Measurements from ENCODE around the gene BCL2L2. TPM values are rescaled to one million over a fixed set of nuclear protein-coding genes. Genes with fewer than 3 reads are reported as not detected.
"Not testable (repeated sequence)": the region's sequence is repeated elsewhere in the genome, so short reads cannot be mapped to it uniquely, and the experiment has no call there.

Gene BCL2L2
- total RNA-seq, 1 donor from 2014 or later = 23.7 TPM

DNA sequence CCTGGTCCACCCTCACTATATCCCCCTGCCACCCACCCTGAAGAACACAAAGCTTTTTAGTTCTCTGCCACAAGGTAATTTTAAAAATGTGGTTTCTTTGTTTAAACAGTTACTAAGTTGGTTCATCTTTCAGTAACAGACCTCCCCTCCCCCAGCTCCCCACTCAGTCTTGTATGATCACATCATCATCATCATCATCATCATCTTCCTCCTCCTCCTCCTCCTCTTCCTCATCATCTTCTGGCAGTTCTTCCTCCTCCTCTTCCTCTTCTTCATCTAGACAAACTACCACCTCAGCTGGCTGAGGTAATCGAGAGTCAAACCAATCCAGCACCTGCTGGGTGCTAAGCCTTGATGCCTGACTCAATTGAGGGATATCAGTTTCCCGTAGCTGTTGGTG is 31.2 kb upstream of the BCL2L2 start:
- H3K27ac Mint-ChIP-seq = no peak overlapping the region
- no peaks in the 10 kb centered on the region for H3K9me3 Mint-ChIP-seq (ENCODE audit: low read depth)
- no peak for DNase-seq (ENCODE audit: low spot score, unreplicated experiment)
- no peak for TF ChIP-seq CTCF (IDR thresholded peaks at IDR 0.05; ENCODE audit: unreplicated experiment)
- H3K4me1 Mint-ChIP-seq (ENCODE audit: low read depth) = peaks cover 8% of the 10 kb centered on the region
- H3K27me3 Mint-ChIP-seq = no peaks in the 10 kb centered on the region
- peaks cover 22% of the 10 kb centered on the region for H3K36me3 Mint-ChIP-seq (ENCODE audit: insufficient read depth)
- H3K4me3 Mint-ChIP-seq (ENCODE audit: low read depth) = no peak overlapping the region

GRCh38 chr14:23277189-23277588 is 29.4 kb upstream of the BCL2L2 start:
- DNase-seq (ENCODE audit: low spot score, unreplicated experiment) = no peak
- Mint-ChIP-seq H3K9me3 (ENCODE audit: low read depth) (no peaks in the 10 kb centered on the region), H3K27me3 (no peaks in the 10 kb centered on the region), H3K36me3 (ENCODE audit: insufficient read depth) (peaks cover 22% of the 10 kb centered on the region), H3K4me3 (ENCODE audit: low read depth) (no peak overlapping the region), H3K27ac (no peak overlapping the region), H3K4me1 (ENCODE audit: low read depth) (peaks cover 8% of the 10 kb centered on the region)
- TF ChIP-seq CTCF (IDR thresholded peaks at IDR 0.05; ENCODE audit: unreplicated experiment) = no peak

- H3K9me3 Mint-ChIP-seq (ENCODE audit: low read depth); DNase-seq (ENCODE audit: low spot score, unreplicated experiment); H3K4me3 Mint-ChIP-seq (ENCODE audit: low read depth); H3K27me3 Mint-ChIP-seq; H3K4me1 Mint-ChIP-seq (ENCODE audit: low read depth); H3K27ac Mint-ChIP-seq: not testable (repeated sequence)
- peaks cover 22% of the 10 kb centered on the region for H3K36me3 Mint-ChIP-seq (ENCODE audit: insufficient read depth)
These were observed 28.7 kb upstream of the BCL2L2 start for GRCh38 chr14:23277928-23278327.

DNA sequence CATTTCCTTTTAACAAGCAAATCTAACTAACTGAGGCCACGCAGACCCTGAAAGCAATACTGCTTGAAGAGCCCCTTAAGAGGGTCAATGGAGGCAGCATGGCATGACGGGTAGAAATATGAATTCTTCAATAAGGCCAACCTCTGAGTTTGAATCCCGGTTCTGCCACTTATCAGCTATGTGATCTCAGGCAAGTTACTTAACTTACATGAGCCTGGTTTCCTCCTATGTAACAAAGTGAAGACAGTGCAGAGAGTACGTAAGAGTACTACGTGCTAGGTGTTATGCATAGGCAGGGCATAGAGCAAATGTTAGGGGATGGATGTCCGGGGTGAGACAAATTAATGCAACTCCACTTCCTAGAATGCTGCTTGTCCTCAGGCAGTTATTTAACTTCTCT is 25.4 kb upstream of the BCL2L2 start:
- Mint-ChIP-seq H3K27me3 (no peaks in the 10 kb centered on the region), H3K36me3 (ENCODE audit: insufficient read depth) (peaks cover 8% of the 10 kb centered on the region), H3K4me3 (ENCODE audit: low read depth) (no peak overlapping the region), H3K9me3 (ENCODE audit: low read depth) (no peaks in the 10 kb centered on the region), H3K4me1 (ENCODE audit: low read depth) (peaks cover 16% of the 10 kb centered on the region), H3K27ac (peak overlapping the region; percentile 14)
- no peak for DNase-seq (ENCODE audit: low spot score, unreplicated experiment)
- no peak for TF ChIP-seq CTCF (IDR thresholded peaks at IDR 0.05; ENCODE audit: unreplicated experiment)

DNA sequence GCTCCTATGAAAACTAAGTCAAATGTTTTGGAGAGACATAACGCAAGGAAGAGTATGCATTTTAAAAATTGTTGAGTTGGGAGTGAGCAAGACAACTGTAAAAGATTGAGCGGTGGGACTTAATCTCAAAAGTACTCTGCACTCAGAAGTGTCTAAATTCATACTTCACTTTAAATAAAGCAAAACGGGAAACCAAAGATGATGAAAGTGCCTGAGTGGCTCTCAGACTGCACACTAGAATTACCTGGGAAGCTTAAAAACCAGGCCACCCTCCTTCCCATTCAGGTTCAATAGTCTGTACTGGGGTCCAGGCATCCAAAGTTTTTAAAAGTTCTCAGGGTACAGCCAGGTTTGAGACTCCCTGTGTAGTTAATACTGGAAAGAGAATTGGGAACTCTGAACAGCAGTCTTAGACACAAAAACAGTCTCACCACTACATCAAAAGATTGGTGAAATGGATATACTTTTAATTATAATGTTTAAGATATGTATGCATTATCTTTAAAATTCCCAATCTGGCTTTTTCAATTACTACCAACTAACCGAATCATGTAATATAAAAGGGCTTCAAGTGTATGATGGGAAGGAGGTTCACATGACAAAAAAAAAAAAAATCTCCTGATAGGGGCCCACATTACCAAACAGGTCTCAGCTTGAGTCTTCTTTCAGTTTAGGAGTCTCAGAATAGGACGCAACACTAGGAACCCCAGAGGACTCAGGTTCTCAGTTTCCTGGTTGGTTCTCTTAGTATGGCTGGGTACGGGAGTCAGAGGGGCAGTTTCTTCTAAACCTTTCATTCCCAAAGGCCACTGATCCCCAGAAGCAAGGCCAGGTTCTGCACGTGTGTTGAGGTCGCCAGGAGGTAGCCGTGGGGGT is 21.7 kb upstream of the BCL2L2 start:
- no peaks in the 10 kb centered on the region for H3K9me3 Mint-ChIP-seq (ENCODE audit: low read depth)
- peaks cover 11% of the 10 kb centered on the region for H3K4me1 Mint-ChIP-seq (ENCODE audit: low read depth)
- no peak for TF ChIP-seq CTCF (IDR thresholded peaks at IDR 0.05; ENCODE audit: unreplicated experiment)
- peak overlapping the region; percentile 87 for H3K4me3 Mint-ChIP-seq (ENCODE audit: low read depth)
- no peaks in the 10 kb centered on the region for H3K36me3 Mint-ChIP-seq (ENCODE audit: insufficient read depth)
- no peaks in the 10 kb centered on the region for H3K27me3 Mint-ChIP-seq
- no peak for DNase-seq (ENCODE audit: low spot score, unreplicated experiment)
- peak overlapping the region; percentile 93 for H3K27ac Mint-ChIP-seq

- no peaks in the 10 kb centered on the region for H3K36me3 Mint-ChIP-seq (ENCODE audit: insufficient read depth)
- H3K4me3 Mint-ChIP-seq (ENCODE audit: low read depth) = peak overlapping the region; percentile 87
- no peaks in the 10 kb centered on the region for H3K27me3 Mint-ChIP-seq
- H3K4me1 Mint-ChIP-seq (ENCODE audit: low read depth) = peaks cover 8% of the 10 kb centered on the region
- no peaks in the 10 kb centered on the region for H3K9me3 Mint-ChIP-seq (ENCODE audit: low read depth)
- peak overlapping the region; percentile 93 for H3K27ac Mint-ChIP-seq
- TF ChIP-seq CTCF (IDR thresholded peaks at IDR 0.05; ENCODE audit: unreplicated experiment) = no peak
- no peak for DNase-seq (ENCODE audit: low spot score, unreplicated experiment)
These were observed 21.1 kb upstream of the BCL2L2 start for GRCh38 chr14:23285530-23286019.

Measured in progenitor cell of endocrine pancreas (in vitro differentiated cells).